HEK293 (cell line): ENCODE data around the gene ZFR.

Experiments used
- CTCF ChIA-PET: fragments of 350-600 bp; formaldehyde crosslinking; extraction: SDS; loops from one replicate; lab custom pipeline; 2021; ENCODE audit warnings: antibody characterized with exemption; lab: Yijun Ruan, JAX
- POLR2A ChIA-PET: fragments of 300-600 bp; formaldehyde crosslinking; extraction: SDS; loops from one replicate; lab custom pipeline; 2020; ENCODE audit warnings: antibody characterized with exemption, inconsistent platforms; lab: Yijun Ruan, JAX
- H3K27ac ChIP-seq: fragments of 200-500 bp; sonication (Bioruptor generic); 2 replicates; pipeline ENCODE4 v1.5.1; 2014; ENCODE audit warnings: low read depth, low read length, control low read depth, inconsistent platforms; ENCODE audit errors: extremely low read depth
- H3K36me3 ChIP-seq, 2 experiments: fragments of 200-500 bp in 1 of 2; sonication (Bioruptor generic) in 1 of 2; 1 replicate in 1 of 2; 2 replicates in 1 of 2; pipeline ENCODE4 v1.5.1; 2014 to 2017; ENCODE audit warnings: inconsistent platforms in 2 of 2, low read length in 2 of 2; ENCODE audit not compliant: control insufficient read depth in 2 of 2, insufficient read depth in 1 of 2
- H3K4me1 ChIP-seq: fragments of 200-500 bp; sonication (Bioruptor generic); 2 replicates; pipeline ENCODE4 v1.5.1; 2014; ENCODE audit warnings: mild to moderate bottlenecking, low read length, inconsistent platforms; ENCODE audit not compliant: control insufficient read depth, insufficient read depth
- H3K4me3 ChIP-seq: 2 replicates; pipeline ENCODE4 v1.5.1; 2011; ENCODE audit warnings: low read depth, mild to moderate bottlenecking, control low read depth, low read length, moderate library complexity
- H3K9me3 ChIP-seq: fragments of 200-500 bp; sonication (Bioruptor generic); 2 replicates; pipeline ENCODE4 v1.5.1; 2014; ENCODE audit warnings: low read depth, low read length, inconsistent platforms; ENCODE audit not compliant: control insufficient read depth, insufficient read depth
- BCL6B ChIP-seq: fragments of 450-650 bp; formaldehyde crosslinking; IDR thresholded peaks from 2 replicates; pipeline ENCODE4 v1.5.1; 2017; ENCODE audit warnings: missing biosample characterization, missing genetic modification characterization
- HOXC10 ChIP-seq: sonication (generic); formaldehyde crosslinking; IDR thresholded peaks from 2 replicates; pipeline ENCODE4 v1.8.1; 2023; ENCODE audit warnings: mild to moderate bottlenecking, missing genetic modification reagents
- OVOL3 ChIP-seq: fragments of 450-650 bp; formaldehyde crosslinking; IDR thresholded peaks from 2 replicates; pipeline ENCODE4 v1.5.1; 2016; ENCODE audit warnings: missing biosample characterization, missing genetic modification characterization
- ZBTB26 ChIP-seq: fragments of 450-650 bp; formaldehyde crosslinking; optimal IDR thresholded peaks from 2 replicates; pipeline ENCODE3; 2016; ENCODE audit warnings: missing biosample characterization, mild to moderate bottlenecking, missing genetic modification characterization
- ZFP3 ChIP-seq: fragments of 450-650 bp; formaldehyde crosslinking; IDR thresholded peaks from 2 replicates; pipeline ENCODE4 v1.5.1; 2016; ENCODE audit warnings: low read depth, missing biosample characterization, missing genetic modification characterization
- ZFP41 ChIP-seq: fragments of 450-650 bp; formaldehyde crosslinking; IDR thresholded peaks from 2 replicates; pipeline ENCODE4 v1.5.1; 2016; ENCODE audit warnings: missing biosample characterization, missing genetic modification characterization, borderline replicate concordance
- ZNF175 ChIP-seq: fragments of 450-650 bp; formaldehyde crosslinking; IDR thresholded peaks from 2 replicates; pipeline ENCODE4 v1.5.1; 2016; ENCODE audit warnings: missing biosample characterization, missing genetic modification characterization
- ZNF23 ChIP-seq: fragments of 450-650 bp; formaldehyde crosslinking; IDR thresholded peaks from 2 replicates; pipeline ENCODE4 v1.5.1; 2016; ENCODE audit warnings: missing biosample characterization, missing genetic modification characterization, borderline replicate concordance
- ZNF24 ChIP-seq: fragments of 450-650 bp; formaldehyde crosslinking; IDR thresholded peaks from 2 replicates; pipeline ENCODE4 v1.5.1; 2016; ENCODE audit warnings: missing biosample characterization, missing genetic modification characterization
- ZNF426 ChIP-seq: fragments of 450-650 bp; formaldehyde crosslinking; IDR thresholded peaks from 2 replicates; pipeline ENCODE4 v1.5.1; 2017; ENCODE audit warnings: missing biosample characterization, missing genetic modification characterization, mild to moderate bottlenecking, inconsistent platforms, moderate library complexity
- ZNF548 ChIP-seq: fragments of 450-650 bp; formaldehyde crosslinking; IDR thresholded peaks from 2 replicates; pipeline ENCODE4 v1.5.1; 2016; ENCODE audit warnings: missing biosample characterization, missing genetic modification characterization
- ZNF558 ChIP-seq: fragments of 450-650 bp; formaldehyde crosslinking; IDR thresholded peaks from 2 replicates; pipeline ENCODE4 v1.5.1; 2016; ENCODE audit warnings: missing biosample characterization, missing genetic modification characterization
- ZNF571 ChIP-seq: fragments of 450-650 bp; formaldehyde crosslinking; IDR thresholded peaks from 2 replicates; pipeline ENCODE4 v1.5.0; 2017; ENCODE audit warnings: missing biosample characterization, missing genetic modification characterization
- ZNF670 ChIP-seq: fragments of 450-650 bp; formaldehyde crosslinking; IDR thresholded peaks from 2 replicates; pipeline ENCODE4 v1.5.1; 2016; ENCODE audit warnings: missing biosample characterization, missing genetic modification characterization, low read depth
- ZNF792 ChIP-seq: fragments of 450-650 bp; formaldehyde crosslinking; IDR thresholded peaks from 2 replicates; pipeline ENCODE4 v1.5.1; 2016; ENCODE audit warnings: missing biosample characterization, missing genetic modification characterization
- TF ChIP-seq, protein P1 (sequence below): fragments of 450-650 bp; formaldehyde crosslinking; IDR thresholded peaks from 2 replicates; pipeline ENCODE4 v1.5.1; 2017; ENCODE audit warnings: missing biosample characterization, missing genetic modification characterization
- TF ChIP-seq, protein P2 (sequence below): fragments of 450-650 bp; formaldehyde crosslinking; IDR thresholded peaks from 2 replicates; pipeline ENCODE4 v1.5.1; 2016; ENCODE audit warnings: missing biosample characterization, missing genetic modification characterization

Gene ZFR

DNA sequence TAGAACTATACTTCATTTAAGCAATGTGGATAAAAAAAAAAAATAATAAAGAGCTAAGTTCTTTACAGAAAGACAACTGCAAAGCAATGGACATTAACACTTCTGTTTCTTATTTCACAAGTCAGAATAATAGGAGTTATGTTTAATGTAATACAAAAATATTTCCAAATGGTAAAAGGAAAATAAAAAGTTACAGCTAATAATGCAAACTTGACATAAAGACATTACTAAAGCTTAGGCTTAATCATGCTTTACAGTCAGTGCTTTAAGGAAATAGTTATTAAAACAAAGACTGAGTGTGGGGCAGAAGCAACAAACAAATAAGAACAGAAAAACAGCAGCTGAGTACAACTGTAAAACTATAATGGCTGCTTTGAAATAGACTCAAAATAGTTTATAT lies 56.7 kb downstream of the ZFR start:
- peaks cover 85 to 96% of the 10 kb centered on the region in 2 experiments for H3K36me3 ChIP-seq
- H3K27ac ChIP-seq: no peak overlapping the region
- ChIA-PET POLR2A (no interaction called here), CTCF (interaction anchor here (0.6 to 1.1 kb wide), 3 partner anchors 9 to 195 kb away, joined by 3 to 5 read pairs (median 3); no protein-coding TSS in a partner anchor)
- H3K4me1 ChIP-seq: no peaks in the 10 kb centered on the region
- TF ChIP-seq ZNF558 (no peak), ZBTB26 (tag by site-specific recombination) (no peak), ZNF23 (tag by site-specific recombination) (no peak), ZNF670 (tag by site-specific recombination) (no peak), ZFP3 (tag by site-specific recombination) (no peak)
- H3K4me3 ChIP-seq: no peak overlapping the region
- no peaks in the 10 kb centered on the region for H3K9me3 ChIP-seq

GRCh38 chr5:32387211-32387610 lies 57.3 kb downstream of the ZFR start:
- POLR2A ChIA-PET: no interaction called here
- H3K27ac ChIP-seq: no peak overlapping the region
- TF ChIP-seq ZNF426 (tag by site-specific recombination) (no peak), BCL6B (no peak), ZNF24 (tag by site-specific recombination) (no peak), ZFP41 (tag by site-specific recombination) (no peak)
- TF ChIP-seq, protein P1, sequence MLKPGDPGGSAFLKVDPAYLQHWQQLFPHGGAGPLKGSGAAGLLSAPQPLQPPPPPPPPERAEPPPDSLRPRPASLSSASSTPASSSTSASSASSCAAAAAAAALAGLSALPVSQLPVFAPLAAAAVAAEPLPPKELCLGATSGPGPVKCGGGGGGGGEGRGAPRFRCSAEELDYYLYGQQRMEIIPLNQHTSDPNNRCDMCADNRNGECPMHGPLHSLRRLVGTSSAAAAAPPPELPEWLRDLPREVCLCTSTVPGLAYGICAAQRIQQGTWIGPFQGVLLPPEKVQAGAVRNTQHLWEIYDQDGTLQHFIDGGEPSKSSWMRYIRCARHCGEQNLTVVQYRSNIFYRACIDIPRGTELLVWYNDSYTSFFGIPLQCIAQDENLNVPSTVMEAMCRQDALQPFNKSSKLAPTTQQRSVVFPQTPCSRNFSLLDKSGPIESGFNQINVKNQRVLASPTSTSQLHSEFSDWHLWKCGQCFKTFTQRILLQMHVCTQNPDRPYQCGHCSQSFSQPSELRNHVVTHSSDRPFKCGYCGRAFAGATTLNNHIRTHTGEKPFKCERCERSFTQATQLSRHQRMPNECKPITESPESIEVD: peak; percentile 23; the same call in 1 of the 2 replicates
- no peak overlapping the region for H3K4me3 ChIP-seq
- H3K4me1 ChIP-seq: no peaks in the 10 kb centered on the region
- H3K36me3 ChIP-seq: peaks cover 85 to 95% of the 10 kb centered on the region in 2 experiments
- CTCF ChIA-PET: interaction anchor here (0.5 to 2.0 kb wide), 2 partner anchors 13 to 203 kb away, joined by 3 to 7 read pairs; no protein-coding TSS in a partner anchor
- no peaks in the 10 kb centered on the region for H3K9me3 ChIP-seq

- ChIA-PET POLR2A (no interaction called here), CTCF (no interaction called here)
- Histone ChIP-seq H3K4me3 (no peak overlapping the region), H3K36me3 (peaks cover 85 to 87% of the 10 kb centered on the region in 2 experiments)
- no peak for TF ChIP-seq HOXC10
- TF ChIP-seq ZNF175: no peak
- no peak for TF ChIP-seq ZNF548
- no peak for TF ChIP-seq OVOL3 (tag by site-specific recombination)
- TF ChIP-seq ZNF792 (tag by site-specific recombination): no peak
- TF ChIP-seq, all 188 proteins: peak for 0
- Histone ChIP-seq H3K27ac (no peak overlapping the region), H3K9me3 (no peaks in the 10 kb centered on the region), H3K4me1 (no peaks in the 10 kb centered on the region)
Observed at GRCh38 chr5:32384621-32385020, 59.9 kb downstream of the ZFR start.

DNA sequence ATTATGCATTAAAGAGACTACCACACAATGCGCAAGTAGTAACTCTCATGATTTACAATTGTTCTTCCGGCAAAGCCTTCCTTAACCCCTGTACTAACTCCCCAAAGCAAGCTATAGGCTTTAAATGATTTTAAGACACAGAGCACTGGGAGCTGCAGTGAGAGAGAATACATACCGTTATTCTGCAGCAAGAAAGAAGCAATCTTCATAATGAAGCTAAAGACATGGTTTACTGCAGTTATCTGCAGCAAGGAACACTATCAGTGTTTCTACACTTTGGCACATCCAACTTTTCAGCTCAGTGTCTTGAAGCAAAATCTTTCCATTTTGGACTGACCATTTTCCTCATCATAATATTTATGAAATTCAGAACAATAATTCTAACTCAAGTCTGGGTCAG lies 61.0 kb downstream of the ZFR start:
- no peaks in the 10 kb centered on the region for H3K4me1 ChIP-seq
- H3K27ac ChIP-seq: no peak overlapping the region
- H3K4me3 ChIP-seq: no peak overlapping the region
- ChIA-PET CTCF (interaction anchor here (0.5 to 1.4 kb wide), 4 partner anchors 9 to 206 kb away, joined by 4 read pairs; no protein-coding TSS in a partner anchor), POLR2A (no interaction called here)
- no peak for TF ChIP-seq ZNF571
- TF ChIP-seq, protein P2, sequence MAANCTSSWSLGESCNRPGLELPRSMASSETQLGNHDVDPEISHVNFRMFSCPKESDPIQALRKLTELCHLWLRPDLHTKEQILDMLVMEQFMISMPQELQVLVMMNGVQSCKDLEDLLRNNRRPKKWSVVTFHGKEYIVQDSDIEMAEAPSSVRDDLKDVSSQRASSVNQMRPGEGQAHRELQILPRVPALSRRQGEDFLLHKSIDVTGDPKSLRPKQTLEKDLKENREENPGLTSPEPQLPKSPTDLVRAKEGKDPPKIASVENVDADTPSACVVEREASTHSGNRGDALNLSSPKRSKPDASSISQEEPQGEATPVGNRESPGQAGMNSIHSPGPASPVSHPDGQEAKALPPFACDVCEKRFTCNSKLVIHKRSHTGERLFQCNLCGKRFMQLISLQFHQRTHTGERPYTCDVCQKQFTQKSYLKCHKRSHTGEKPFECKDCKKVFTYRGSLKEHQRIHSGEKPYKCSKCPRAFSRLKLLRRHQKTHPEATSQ: no peak
- no peaks in the 10 kb centered on the region for H3K9me3 ChIP-seq
- peaks cover 85% of the 10 kb centered on the region in 2 experiments for H3K36me3 ChIP-seq
